H9 (cell line): Measurements from ENCODE around the gene MGP. TPM values are rescaled to one million over a fixed set of nuclear protein-coding genes. Genes with fewer than 3 reads are reported as not detected.

Experiments
- DNase-seq: peaks from one replicate; pipeline ENCODE4 v3.0.0-alpha.2; 2017
- H2AFZ ChIP-seq: one replicate; pipeline ENCODE4 v1.6.1; 2013; ENCODE audit warnings: mild to moderate bottlenecking, low read length, control low read depth, moderate library complexity
- H2AK5ac ChIP-seq: 2 replicates; pipeline ENCODE4 v1.6.1; 2013; ENCODE audit warnings: low read length, control low read depth, mixed read lengths; ENCODE audit not compliant: insufficient read length
- H2BK120ac ChIP-seq: one replicate; pipeline ENCODE4 v1.6.1; 2013; ENCODE audit warnings: low read depth, mild to moderate bottlenecking, low read length, control low read depth, inconsistent platforms; ENCODE audit not compliant: poor library complexity, severe bottlenecking
- H2BK12ac ChIP-seq: 2 replicates; pipeline ENCODE4 v1.6.1; 2013; ENCODE audit warnings: low read length, control low read depth, mixed read lengths, low read depth; ENCODE audit not compliant: insufficient read length
- H2BK15ac ChIP-seq: 2 replicates; pipeline ENCODE4 v1.6.1; 2013; ENCODE audit warnings: low read depth, low read length, control low read depth
- H2BK20ac ChIP-seq: one replicate; pipeline ENCODE4 v1.6.1; 2013; ENCODE audit warnings: low read depth, mild to moderate bottlenecking, low read length, control low read depth, inconsistent platforms; ENCODE audit not compliant: poor library complexity, severe bottlenecking
- H2BK5ac ChIP-seq: 2 replicates; pipeline ENCODE4 v1.6.1; 2013; ENCODE audit warnings: low read length, control low read depth, mixed read lengths; ENCODE audit not compliant: insufficient read length
- H3K14ac ChIP-seq: 2 replicates; pipeline ENCODE4 v1.6.1; 2013; ENCODE audit warnings: low read length, control low read depth; ENCODE audit not compliant: insufficient read depth
- H3K18ac ChIP-seq: 2 replicates; pipeline ENCODE4 v1.6.1; 2013; ENCODE audit warnings: low read depth, mild to moderate bottlenecking, mixed read lengths, low read length, control low read depth; ENCODE audit not compliant: insufficient read length
- H3K23ac ChIP-seq: 2 replicates; pipeline ENCODE4 v1.6.1; 2013; ENCODE audit warnings: low read length, control low read depth, mixed read lengths, low read depth; ENCODE audit not compliant: insufficient read length
- H3K23me2 ChIP-seq: 2 replicates; pipeline ENCODE4 v1.6.1; 2013; ENCODE audit warnings: low read depth, mild to moderate bottlenecking, mixed read lengths, low read length, control low read depth; ENCODE audit not compliant: insufficient read length, poor library complexity, severe bottlenecking
- H3K27ac ChIP-seq: 2 replicates; pipeline ENCODE4 v1.5.1; 2013; ENCODE audit warnings: low read length, control low read depth, mixed read lengths, low read depth; ENCODE audit not compliant: insufficient read length
- H3K27me3 ChIP-seq: 2 replicates; pipeline ENCODE4 v1.6.1; 2013; ENCODE audit warnings: low read length, control low read depth, inconsistent platforms; ENCODE audit not compliant: insufficient read depth
- H3K4ac ChIP-seq: 2 replicates; pipeline ENCODE4 v1.6.1; 2013; ENCODE audit warnings: low read depth, mild to moderate bottlenecking, control low read depth, inconsistent platforms, low read length, moderate library complexity
- H3K4me1 ChIP-seq: 2 replicates; pipeline ENCODE4 v1.6.1; 2013; ENCODE audit warnings: low read length, control low read depth, inconsistent platforms; ENCODE audit not compliant: insufficient read depth
- H3K4me2 ChIP-seq: 2 replicates; pipeline ENCODE4 v1.6.1; 2013; ENCODE audit warnings: low read length, control low read depth, mixed read lengths; ENCODE audit not compliant: insufficient read length, insufficient read depth
- H3K56ac ChIP-seq: 2 replicates; pipeline ENCODE4 v1.6.1; 2013; ENCODE audit warnings: low read depth, mild to moderate bottlenecking, mixed read lengths, low read length, control low read depth; ENCODE audit not compliant: insufficient read length
- H3K79me1 ChIP-seq: 2 replicates; pipeline ENCODE4 v1.6.1; 2013; ENCODE audit warnings: low read depth, mild to moderate bottlenecking, moderate library complexity, low read length, control low read depth, inconsistent platforms; ENCODE audit not compliant: insufficient read depth, poor library complexity, severe bottlenecking
- H3K79me2 ChIP-seq: 2 replicates; pipeline ENCODE4 v1.6.1; 2013; ENCODE audit warnings: low read length, control low read depth, inconsistent platforms; ENCODE audit not compliant: insufficient read depth
- H3K9ac ChIP-seq: 2 replicates; pipeline ENCODE4 v1.6.1; 2013; ENCODE audit warnings: low read length, control low read depth, mixed read lengths; ENCODE audit not compliant: insufficient read length; ENCODE audit errors: extremely low read depth
- H3K9me3 ChIP-seq: one replicate; pipeline ENCODE4 v1.6.1; 2013; ENCODE audit warnings: low read depth, low read length, inconsistent platforms; ENCODE audit not compliant: control insufficient read depth
- H3T11ph ChIP-seq: one replicate; pipeline ENCODE4 v1.6.1; 2013; ENCODE audit warnings: mild to moderate bottlenecking, low read length, control low read depth, inconsistent platforms
- H4K20me1 ChIP-seq: one replicate; pipeline ENCODE4 v1.6.1; 2013; ENCODE audit not compliant: control insufficient read depth, insufficient read length, insufficient read depth
- H4K5ac ChIP-seq: 2 replicates; pipeline ENCODE4 v1.6.1; 2013; ENCODE audit warnings: low read depth, mild to moderate bottlenecking, mixed read lengths, low read length, control low read depth; ENCODE audit not compliant: insufficient read length
- H4K8ac ChIP-seq: replicated peaks from 2 replicates; pipeline ENCODE4 v1.6.1; 2013; ENCODE audit warnings: low read length, control low read depth, mixed read lengths, low read depth; ENCODE audit not compliant: insufficient read length
- H4K91ac ChIP-seq: 2 replicates; pipeline ENCODE4 v1.6.1; 2013; ENCODE audit warnings: low read depth, mild to moderate bottlenecking, moderate library complexity, mixed read lengths, low read length, control low read depth; ENCODE audit not compliant: insufficient read length
- H3K27ac Mint-ChIP-seq, 3 experiments: 2 replicates in 2 of 3; 3 replicates in 1 of 3; pipeline ENCODE4 v1.8.0; 2020 to 2021; ENCODE audit warnings: mixed read lengths in 3 of 3, mild to moderate bottlenecking in 1 of 3, moderate library complexity in 1 of 3
- H3K27me3 Mint-ChIP-seq: 2 replicates; pipeline ENCODE4 v1.8.0; 2021; ENCODE audit warnings: low read depth, mild to moderate bottlenecking, moderate library complexity, mixed read lengths
- H3K36me3 Mint-ChIP-seq, 3 experiments: 2 replicates in 2 of 3; 3 replicates in 1 of 3; pipeline ENCODE4 v1.8.0; 2020 to 2021; ENCODE audit warnings: low read depth in 3 of 3, mixed read lengths in 3 of 3; ENCODE audit not compliant: insufficient read depth in 1 of 3
- H3K4me1 Mint-ChIP-seq, 2 experiments: 2 replicates each; pipeline ENCODE4 v1.8.0; 2020; ENCODE audit warnings: mixed read lengths in 2 of 2
- H3K4me3 Mint-ChIP-seq, 2 experiments: 2 replicates in 1 of 2; 3 replicates in 1 of 2; pipeline ENCODE4 v1.8.0; 2020 to 2021; ENCODE audit warnings: mild to moderate bottlenecking in 2 of 2, mixed read lengths in 2 of 2, moderate library complexity in 1 of 2
- H3K9me3 Mint-ChIP-seq, 2 experiments: 2 replicates in 1 of 2; 3 replicates in 1 of 2; pipeline ENCODE4 v1.8.0; 2020; ENCODE audit warnings: mild to moderate bottlenecking in 2 of 2, mixed read lengths in 2 of 2, moderate library complexity in 1 of 2
- WGBS: extraction: QIAGEN DNeasy Blood & Tissue Kit; methylation state at CpG from one replicate; pipeline ENCODE4 v1.1.7; 2013; ENCODE audit warnings: missing lambda C conversion rate, low lambda C conversion rate, mixed read lengths; ENCODE audit not compliant: insufficient read length; ENCODE audit errors: extremely low coverage; 5-methylcytosine and 5-hydroxymethylcytosine counted together
- total RNA-seq: library from RNA; stranded (reverse); gene quantifications from 2 replicates; pipeline ENCODE4 v1.2.1, GENCODE V29; 2021
- TF ChIP-seq, protein P1 (sequence below): fragments of 200-600 bp; sonication (generic); conservative IDR thresholded peaks from 3 replicates; pipeline ENCODE4 v1.8.0; 2021; ENCODE audit warnings: antibody characterized with exemption, mild to moderate bottlenecking

The MGP gene
- total RNA-seq, 1 experiment from 2014 or later: not detected

DNA sequence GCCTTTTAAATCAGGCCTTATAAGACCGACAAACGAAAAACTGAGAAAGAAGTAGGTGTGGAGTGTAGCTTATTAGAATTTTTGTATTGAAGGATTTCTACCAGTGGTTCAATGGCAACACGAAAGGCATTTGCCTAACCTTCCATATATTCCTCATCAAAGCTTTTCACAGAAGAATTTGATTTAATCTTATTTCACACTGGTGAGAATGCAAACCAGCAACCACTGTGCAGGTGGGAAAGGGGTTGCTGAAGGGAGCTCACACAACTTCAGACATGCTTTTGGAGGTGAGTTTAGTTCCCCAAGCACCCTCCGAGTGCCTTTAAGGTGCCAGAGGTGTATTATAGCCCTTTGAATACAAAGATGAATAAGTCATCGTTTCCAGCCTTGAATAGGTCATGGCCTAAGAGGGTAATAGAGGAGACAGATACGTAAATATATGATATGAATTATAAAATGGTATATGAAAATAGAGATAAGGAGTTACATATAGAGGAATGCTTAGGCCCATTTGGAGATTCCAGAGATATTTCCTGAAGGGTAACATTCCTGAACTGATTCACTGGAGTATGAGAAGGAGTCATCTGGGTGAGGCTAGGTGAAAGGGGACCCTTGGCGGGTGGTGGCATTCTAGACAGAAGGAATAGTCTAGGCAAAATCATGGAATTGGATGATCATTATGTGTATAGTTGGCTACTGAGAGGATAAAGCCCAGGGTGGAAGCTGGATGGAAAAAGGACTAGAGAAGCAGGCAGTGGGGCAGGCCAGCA lies 46.3 kb upstream of the MGP start:
- H3K27me3 ChIP-seq: no peaks in the 10 kb centered on the region
- no peak for DNase-seq

More for the DNA sequence above, 46.3 kb upstream of the MGP start:
- Histone ChIP-seq H4K5ac (no peak overlapping the region), H3K79me2 (no peaks in the 10 kb centered on the region), H3K18ac (no peak overlapping the region), H4K20me1 (no peaks in the 10 kb centered on the region), H4K8ac (no peak overlapping the region), H3T11ph (no peak overlapping the region), H3K9ac (no peak overlapping the region), H2BK12ac (no peak overlapping the region), H2BK120ac (no peak overlapping the region), H3K14ac (no peak overlapping the region), H3K4me2 (no peak overlapping the region), H3K56ac (no peak overlapping the region), H4K91ac (no peak overlapping the region), H3K9me3 (no peaks in the 10 kb centered on the region), H3K23ac (no peak overlapping the region), H3K27ac (no peak overlapping the region), H2BK15ac (no peak overlapping the region), H2AFZ (no peak overlapping the region), H2AK5ac (no peak overlapping the region), H3K23me2 (no peaks in the 10 kb centered on the region), H3K79me1 (no peaks in the 10 kb centered on the region), H2BK5ac (no peak overlapping the region), H2BK20ac (no peak overlapping the region), H3K4me1 (no peaks in the 10 kb centered on the region), H3K4ac (no peak overlapping the region)
- H3K4me3 Mint-ChIP-seq: no peak overlapping the region
- 100% methylated on average over 1 of the region's 7 CpGs for WGBS
- no peaks in the 10 kb centered on the region for H3K36me3 Mint-ChIP-seq
- no peak overlapping the region; a peak in 1 of 7 replicates for H3K27ac Mint-ChIP-seq
- H3K9me3 Mint-ChIP-seq: no peaks in the 10 kb centered on the region; a peak in 1 of 5 replicates
- TF ChIP-seq, protein P1, sequence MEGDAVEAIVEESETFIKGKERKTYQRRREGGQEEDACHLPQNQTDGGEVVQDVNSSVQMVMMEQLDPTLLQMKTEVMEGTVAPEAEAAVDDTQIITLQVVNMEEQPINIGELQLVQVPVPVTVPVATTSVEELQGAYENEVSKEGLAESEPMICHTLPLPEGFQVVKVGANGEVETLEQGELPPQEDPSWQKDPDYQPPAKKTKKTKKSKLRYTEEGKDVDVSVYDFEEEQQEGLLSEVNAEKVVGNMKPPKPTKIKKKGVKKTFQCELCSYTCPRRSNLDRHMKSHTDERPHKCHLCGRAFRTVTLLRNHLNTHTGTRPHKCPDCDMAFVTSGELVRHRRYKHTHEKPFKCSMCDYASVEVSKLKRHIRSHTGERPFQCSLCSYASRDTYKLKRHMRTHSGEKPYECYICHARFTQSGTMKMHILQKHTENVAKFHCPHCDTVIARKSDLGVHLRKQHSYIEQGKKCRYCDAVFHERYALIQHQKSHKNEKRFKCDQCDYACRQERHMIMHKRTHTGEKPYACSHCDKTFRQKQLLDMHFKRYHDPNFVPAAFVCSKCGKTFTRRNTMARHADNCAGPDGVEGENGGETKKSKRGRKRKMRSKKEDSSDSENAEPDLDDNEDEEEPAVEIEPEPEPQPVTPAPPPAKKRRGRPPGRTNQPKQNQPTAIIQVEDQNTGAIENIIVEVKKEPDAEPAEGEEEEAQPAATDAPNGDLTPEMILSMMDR: no peak
- peaks cover 7% of the 10 kb centered on the region in 2 experiments for H3K4me1 Mint-ChIP-seq
- no peaks in the 10 kb centered on the region; the same call in 1 of the 2 replicates for H3K27me3 Mint-ChIP-seq
